ENCODE measurements around the gene SULT1C3.

SULT1C3 gene

DNA sequence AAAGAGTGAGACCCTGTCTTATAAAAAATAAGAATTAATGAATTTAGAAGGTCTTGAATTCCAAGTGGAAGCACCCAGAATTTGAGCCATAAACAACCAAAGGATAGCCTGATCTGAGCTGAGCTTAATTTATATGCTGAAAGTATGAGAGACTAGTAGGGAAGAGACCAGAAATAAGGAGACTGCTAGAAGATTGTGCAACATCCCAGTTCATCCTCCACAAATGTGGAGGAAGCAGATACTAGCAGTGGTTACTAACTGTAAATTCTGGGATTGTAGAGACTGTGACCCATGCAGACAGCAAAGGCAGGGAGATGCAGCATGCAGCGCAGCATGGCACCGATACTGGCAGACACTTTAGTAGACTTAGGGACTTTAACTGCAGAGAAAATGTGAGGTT lies 47.4 kb downstream of the SULT1C3 start:
- no peak overlapping the region for H3K4me3 ChIP-seq (ENCODE audit: low read depth, low read length)
- DNase-seq (ENCODE audit: low read depth) = no peak
- TF ChIP-seq, protein P1, sequence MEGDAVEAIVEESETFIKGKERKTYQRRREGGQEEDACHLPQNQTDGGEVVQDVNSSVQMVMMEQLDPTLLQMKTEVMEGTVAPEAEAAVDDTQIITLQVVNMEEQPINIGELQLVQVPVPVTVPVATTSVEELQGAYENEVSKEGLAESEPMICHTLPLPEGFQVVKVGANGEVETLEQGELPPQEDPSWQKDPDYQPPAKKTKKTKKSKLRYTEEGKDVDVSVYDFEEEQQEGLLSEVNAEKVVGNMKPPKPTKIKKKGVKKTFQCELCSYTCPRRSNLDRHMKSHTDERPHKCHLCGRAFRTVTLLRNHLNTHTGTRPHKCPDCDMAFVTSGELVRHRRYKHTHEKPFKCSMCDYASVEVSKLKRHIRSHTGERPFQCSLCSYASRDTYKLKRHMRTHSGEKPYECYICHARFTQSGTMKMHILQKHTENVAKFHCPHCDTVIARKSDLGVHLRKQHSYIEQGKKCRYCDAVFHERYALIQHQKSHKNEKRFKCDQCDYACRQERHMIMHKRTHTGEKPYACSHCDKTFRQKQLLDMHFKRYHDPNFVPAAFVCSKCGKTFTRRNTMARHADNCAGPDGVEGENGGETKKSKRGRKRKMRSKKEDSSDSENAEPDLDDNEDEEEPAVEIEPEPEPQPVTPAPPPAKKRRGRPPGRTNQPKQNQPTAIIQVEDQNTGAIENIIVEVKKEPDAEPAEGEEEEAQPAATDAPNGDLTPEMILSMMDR (IDR thresholded peaks at IDR 0.05; ENCODE audit: low read depth, low read length, missing control alignments) = no peak

DNA sequence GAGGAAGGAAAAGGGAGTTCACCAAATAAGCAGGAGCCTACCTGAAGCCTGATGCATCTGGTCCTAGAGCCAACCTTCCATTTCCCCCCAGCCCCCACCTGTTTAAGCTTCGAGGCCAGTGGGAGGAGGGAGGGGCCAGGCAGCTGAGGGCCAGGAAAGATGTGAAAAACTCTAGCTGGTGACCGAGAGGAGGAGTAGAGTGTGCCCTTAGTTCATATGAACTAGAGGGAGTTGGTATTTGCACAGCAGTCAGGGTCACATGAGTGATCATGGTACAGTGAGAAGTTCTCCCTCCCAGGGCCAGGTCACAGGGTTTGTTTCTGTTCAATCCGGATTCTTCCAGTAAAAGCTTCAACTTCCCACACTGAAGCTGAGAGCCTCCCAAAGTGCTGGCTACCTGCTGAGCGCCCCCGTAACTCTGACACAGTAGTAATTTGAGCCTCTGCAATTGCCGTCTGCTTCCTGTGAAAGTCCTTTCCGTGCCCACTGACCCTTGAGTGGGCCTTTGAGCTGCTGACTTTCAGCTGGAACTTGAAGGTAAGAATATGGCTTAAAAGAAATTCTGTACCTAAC lies 48.9 kb downstream of the SULT1C3 start, which contains the start of gene SULT1C2:
Gene SULT1C2, plus strand, starts transcription at position 362 of the 573 bp plus-strand sequence. CDS start 4,773 bp downstream, outside the sequence.
- TF ChIP-seq, protein P1 (IDR thresholded peaks at IDR 0.05; ENCODE audit: low read depth, low read length, missing control alignments) = no peak
- DNase-seq (ENCODE audit: low read depth) = no peak
- no peak within 1 kb of the TSS for H3K4me3 ChIP-seq (ENCODE audit: low read depth, low read length)

DNA sequence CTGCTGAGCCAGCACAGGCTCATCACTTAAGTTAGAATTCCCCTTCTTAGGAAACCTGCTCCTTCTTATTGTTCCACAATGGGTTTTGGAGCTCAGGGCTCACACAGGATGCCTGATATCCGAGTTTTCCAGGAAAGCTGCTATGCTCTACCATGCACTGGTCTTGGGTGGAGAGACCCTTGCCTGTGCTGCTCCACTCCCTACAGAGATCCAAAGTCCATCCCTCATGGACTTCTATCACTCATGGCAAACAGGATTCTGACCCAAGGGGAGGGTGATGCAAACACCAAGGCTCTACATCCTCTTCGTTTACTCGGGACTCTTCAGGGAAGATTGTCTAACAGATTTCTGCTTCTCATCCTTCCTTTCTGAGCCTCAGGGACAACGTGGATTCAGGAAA lies 54.1 kb downstream of the SULT1C3 start:
- no peak for DNase-seq (ENCODE audit: low read depth)
- TF ChIP-seq, protein P1 (IDR thresholded peaks at IDR 0.05; ENCODE audit: low read depth, low read length, missing control alignments) = no peak
- H3K4me3 ChIP-seq (ENCODE audit: low read depth, low read length) = no peak overlapping the region

DNA sequence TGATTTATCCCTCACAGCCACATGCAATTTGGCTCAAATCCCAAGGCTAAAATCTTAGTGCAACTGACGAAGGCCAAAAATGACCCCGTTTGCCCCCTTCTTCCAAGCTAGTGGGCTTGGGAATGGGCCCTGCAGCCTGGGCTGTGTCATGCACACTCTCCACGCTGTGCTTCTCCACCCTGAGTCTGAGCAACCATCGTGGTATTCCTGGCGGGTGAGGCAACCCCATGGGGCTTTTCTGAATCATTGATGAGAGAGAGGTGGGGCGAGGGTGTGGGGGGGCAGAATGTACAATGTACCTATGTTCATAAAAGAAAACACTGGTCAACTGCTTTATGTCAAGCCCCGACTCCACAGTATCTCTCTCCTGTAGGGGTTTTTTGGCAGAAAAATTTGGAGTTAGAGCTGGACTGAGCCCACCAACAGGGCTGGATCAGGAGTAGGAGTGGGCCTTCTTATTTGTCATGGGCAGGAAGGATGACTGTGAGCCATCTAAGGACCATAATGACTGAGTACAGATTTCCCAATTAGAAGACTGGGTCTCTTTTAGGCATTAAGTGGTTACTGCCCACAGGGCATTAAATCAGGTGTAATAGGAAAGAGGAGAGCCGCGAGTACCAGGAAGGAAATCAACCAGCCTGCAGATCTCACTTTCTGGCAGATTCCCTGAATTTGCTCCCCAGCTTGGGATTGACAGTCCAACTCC lies 57.8 kb downstream of the SULT1C3 start:
- no peak overlapping the region for H3K4me3 ChIP-seq (ENCODE audit: low read depth, low read length)
- no peak for DNase-seq (ENCODE audit: low read depth)
- TF ChIP-seq, protein P1 (IDR thresholded peaks at IDR 0.05; ENCODE audit: low read depth, low read length, missing control alignments) = no peak

DNA sequence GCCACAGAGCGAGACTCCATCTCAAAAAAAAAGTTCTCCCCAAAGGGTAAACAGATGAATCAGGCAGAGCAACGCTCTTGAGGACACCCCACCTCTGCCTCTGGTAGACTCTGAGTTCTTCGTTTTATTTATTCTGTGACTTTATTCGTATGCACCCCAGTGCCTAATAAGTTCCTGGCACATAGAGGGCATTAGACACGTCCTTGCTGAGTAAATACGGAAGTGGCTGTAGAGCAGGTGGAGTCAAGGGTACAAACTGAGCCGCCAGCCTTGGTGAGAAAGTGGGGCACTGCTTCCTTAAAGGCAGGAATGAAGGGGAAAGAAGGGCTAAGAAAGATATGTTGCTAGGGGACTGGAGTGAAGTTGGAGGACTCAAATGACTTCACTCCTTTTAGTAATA lies 61.8 kb downstream of the SULT1C3 start:
- DNase-seq (ENCODE audit: low read depth) = no peak
- TF ChIP-seq, protein P1 (IDR thresholded peaks at IDR 0.05; ENCODE audit: low read depth, low read length, missing control alignments) = no peak
- H3K4me3 ChIP-seq (ENCODE audit: low read depth, low read length) = no peak overlapping the region

DNA sequence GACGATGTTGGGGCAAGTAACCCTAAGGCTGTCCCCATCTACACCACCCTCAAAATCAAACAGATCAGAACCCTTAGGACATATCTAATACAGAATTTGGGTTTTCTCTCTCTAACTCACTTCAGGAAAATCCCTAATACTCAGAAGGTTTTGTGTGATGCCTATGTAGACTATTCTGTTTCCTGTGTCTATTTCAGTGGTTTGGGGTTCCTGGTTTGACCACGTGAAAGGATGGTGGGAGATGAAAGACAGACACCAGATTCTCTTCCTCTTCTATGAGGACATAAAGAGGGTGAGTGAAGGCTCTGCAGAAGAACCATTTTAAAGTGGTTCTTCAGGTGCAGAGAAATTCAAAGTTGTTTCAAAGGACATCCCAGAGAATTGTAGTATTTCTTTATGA lies 65.2 kb downstream of the SULT1C3 start:
- TF ChIP-seq, protein P1 (IDR thresholded peaks at IDR 0.05; ENCODE audit: low read depth, low read length, missing control alignments) = no peak
- H3K4me3 ChIP-seq (ENCODE audit: low read depth, low read length) = no peak overlapping the region
- DNase-seq (ENCODE audit: low read depth) = no peak

DNA sequence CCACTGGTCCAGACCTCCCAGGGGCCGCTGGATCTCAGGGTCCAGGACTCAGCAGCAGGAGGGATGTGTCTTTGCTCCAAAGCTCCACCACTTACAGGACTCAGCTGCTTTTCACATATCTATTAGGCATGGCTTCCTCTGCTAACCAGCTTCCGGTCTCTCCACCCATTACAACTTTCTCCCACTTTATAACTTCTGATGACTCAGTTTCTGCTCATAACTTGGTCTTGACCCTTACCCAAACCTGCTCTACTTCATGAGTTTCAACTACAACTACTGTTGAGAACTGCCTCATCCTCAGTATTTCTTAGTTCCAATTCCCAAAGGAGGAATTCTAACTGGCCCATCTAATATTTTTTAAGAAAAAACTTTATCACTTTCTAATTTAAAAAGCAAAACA lies 66.1 kb downstream of the SULT1C3 start:
- DNase-seq (ENCODE audit: low read depth) = no peak
- TF ChIP-seq, protein P1 (IDR thresholded peaks at IDR 0.05; ENCODE audit: low read depth, low read length, missing control alignments) = no peak
- no peak overlapping the region for H3K4me3 ChIP-seq (ENCODE audit: low read depth, low read length)

Data from GM12864 (cell line).